GM23338 (cell line): ENCODE data around the gene ANTKMT. TPM values are rescaled to one million over a fixed set of nuclear protein-coding genes. Genes with fewer than 3 reads are reported as not detected.

Experiments
- ATAC-seq: fragments of 200-7000 bp; cut with Tn5 transposase; 3 replicates; pipeline ENCODE4 v1.9.1; 2020
- DNase-seq: peaks from one replicate; pipeline ENCODE4 v3.0.0-alpha.2; 2015; ENCODE audit warnings: low spot score
- H2AFZ ChIP-seq: fragments of 200-600 bp; sonication (generic); 2 replicates; pipeline ENCODE4 v1.8.0; 2016; ENCODE audit warnings: antibody characterized with exemption, mild to moderate bottlenecking, moderate library complexity
- H3F3A ChIP-seq: fragments of 200-600 bp; sonication (generic); replicated peaks from 2 replicates; pipeline ENCODE4 v1.8.0; 2017; ENCODE audit warnings: antibody characterized with exemption, mixed run types, low read depth
- H3K27ac ChIP-seq: fragments of 200-600 bp; sonication (generic); 2 replicates; pipeline ENCODE4 v1.6.1; 2016; ENCODE audit warnings: low read depth
- H3K27me3 ChIP-seq: fragments of 200-600 bp; sonication (generic); 2 replicates; pipeline ENCODE4 v1.8.0; 2016; ENCODE audit warnings: mild to moderate bottlenecking, mixed run types, moderate library complexity; ENCODE audit not compliant: insufficient read depth
- H3K36me3 ChIP-seq: fragments of 200-600 bp; sonication (generic); 2 replicates; pipeline ENCODE4 v1.8.0; 2016; ENCODE audit warnings: mild to moderate bottlenecking; ENCODE audit not compliant: insufficient read depth
- H3K4me1 ChIP-seq: fragments of 200-600 bp; sonication (generic); 2 replicates; pipeline ENCODE4 v1.8.0; 2016; ENCODE audit warnings: mild to moderate bottlenecking, moderate library complexity; ENCODE audit not compliant: insufficient read depth
- H3K4me2 ChIP-seq: fragments of 200-600 bp; sonication (generic); 2 replicates; pipeline ENCODE4 v1.7.1; 2017; ENCODE audit warnings: mixed run types
- H3K4me3 ChIP-seq: fragments of 200-600 bp; sonication (generic); 2 replicates; pipeline ENCODE4 v1.6.1; 2016; ENCODE audit warnings: mixed run types
- H3K79me2 ChIP-seq: fragments of 200-600 bp; sonication (generic); replicated peaks from 2 replicates; pipeline ENCODE4 v1.8.0; 2017; ENCODE audit warnings: mild to moderate bottlenecking; ENCODE audit not compliant: insufficient read depth
- H3K9me2 ChIP-seq: fragments of 200-600 bp; sonication (generic); 2 replicates; pipeline ENCODE4 v1.8.0; 2017; ENCODE audit not compliant: insufficient read depth
- H4K20me1 ChIP-seq: fragments of 200-600 bp; sonication (generic); replicated peaks from 2 replicates; pipeline ENCODE4 v1.8.0; 2017; ENCODE audit warnings: mild to moderate bottlenecking; ENCODE audit not compliant: insufficient read depth
- H3K27ac Mint-ChIP-seq: 2 replicates; pipeline ENCODE4 v1.8.0; 2020; ENCODE audit warnings: inconsistent platforms, mild to moderate bottlenecking, moderate library complexity, mixed read lengths
- H3K27me3 Mint-ChIP-seq: 3 replicates; pipeline ENCODE4 v1.8.0; 2022; ENCODE audit warnings: low read depth, mild to moderate bottlenecking, moderate library complexity, mixed read lengths, inconsistent platforms; ENCODE audit not compliant: insufficient read depth, poor library complexity
- H3K36me3 Mint-ChIP-seq: 3 replicates; pipeline ENCODE4 v1.8.0; 2021; ENCODE audit warnings: low read depth, mild to moderate bottlenecking, inconsistent platforms, moderate library complexity, mixed read lengths
- H3K4me1 Mint-ChIP-seq: 3 replicates; pipeline ENCODE4 v1.8.0; 2020; ENCODE audit warnings: mild to moderate bottlenecking, inconsistent platforms, mixed read lengths
- H3K4me3 Mint-ChIP-seq: 3 replicates; pipeline ENCODE4 v1.8.0; 2021; ENCODE audit warnings: moderate library complexity, mild to moderate bottlenecking, inconsistent platforms, mixed read lengths
- H3K9me3 Mint-ChIP-seq: 3 replicates; pipeline ENCODE4 v1.8.0; 2020; ENCODE audit warnings: moderate library complexity, mild to moderate bottlenecking, inconsistent platforms, mixed read lengths
- CTCF ChIP-seq, 2 experiments: fragments of 200-600 bp in 1 of 2; sonication (generic) in 1 of 2; conservative IDR thresholded peaks; 2 replicates each; pipeline versions ENCODE4 v1.5.1 to v1.6.1; 2016 to 2017; ENCODE audit warnings: antibody characterized with exemption in 2 of 2, low read depth in 2 of 2, mild to moderate bottlenecking in 2 of 2, moderate library complexity in 1 of 2
- ETS1 ChIP-seq: IDR thresholded peaks from 2 replicates; pipeline ENCODE4 v1.6.1; 2016; ENCODE audit warnings: antibody characterized with exemption
- EZH2 ChIP-seq: fragments of 200-600 bp; sonication (generic); IDR thresholded peaks from one replicate; pipeline ENCODE4 v1.8.0; 2017; ENCODE audit warnings: antibody characterized with exemption, mild to moderate bottlenecking, low read depth; ENCODE audit not compliant: unreplicated experiment
- POLR2AphosphoS5 ChIP-seq: IDR thresholded peaks from 2 replicates; pipeline ENCODE4 v1.6.1; 2016; ENCODE audit warnings: antibody characterized with exemption, low read depth
- REST ChIP-seq: IDR thresholded peaks from one replicate; pipeline ENCODE4 v1.6.1; 2018; ENCODE audit warnings: antibody characterized with exemption; ENCODE audit not compliant: unreplicated experiment
- ZNF331 ChIP-seq: fragments of 250-450 bp; sonication (Bioruptor Pico); IDR thresholded peaks from 2 replicates; pipeline ENCODE4 v1.5.0; 2020; ENCODE audit warnings: low read depth, mild to moderate bottlenecking, moderate library complexity
- ZNF462 ChIP-seq: fragments of 250-450 bp; sonication (Bioruptor Pico); IDR thresholded peaks from 2 replicates; pipeline ENCODE4 v1.5.0; 2020; ENCODE audit warnings: mild to moderate bottlenecking, moderate library complexity
- polyA plus RNA-seq: library from polyadenylated mRNA; unstranded; fragments of >200 nt; fragmentation: Nextera tagmentation; extraction: Ambion mirVana; gene quantifications from 2 replicates; pipeline ENCODE4 v1.2.1, GENCODE V29; 2016
- total RNA-seq: library from RNA; depleted of rRNA; stranded (reverse); fragments of >200 nt; shearing (Covaris generic); gene quantifications from 2 replicates; pipeline ENCODE4 v1.2.3, GENCODE V29; 2014

ANTKMT gene
- total and polyA plus RNA-seq, 2 experiments from 2014 or later: 23.8 to 37.2 TPM

GRCh38 chr16:718922-719321 is 2.0 kb upstream of the ANTKMT start (continued):
- TF ChIP-seq REST: no peak
- TF ChIP-seq EZH2: no peak
- no peak for TF ChIP-seq POLR2AphosphoS5
- TF ChIP-seq ZNF331: no peak

GRCh38 chr16:719815-720446 is 1.0 kb upstream of the ANTKMT start:
- Histone ChIP-seq H3K9me2 (no peaks in the 10 kb centered on the region), H4K20me1 (no peaks in the 10 kb centered on the region), H3F3A (no peaks in the 10 kb centered on the region), H3K4me1 (peaks cover 12% of the 10 kb centered on the region; the same call in 1 of the 2 replicates), H3K36me3 (no peaks in the 10 kb centered on the region), H3K4me2 (peak overlapping the region; percentile 97), H3K79me2 (no peaks in the 10 kb centered on the region), H3K27ac (no peak overlapping the region), H3K27me3 (peaks cover 26% of the 10 kb centered on the region), H2AFZ (no peak overlapping the region), H3K4me3 (peak overlapping the region; percentile 82)
- peaks cover 25% of the 10 kb centered on the region for H3K27me3 Mint-ChIP-seq
- H3K27ac Mint-ChIP-seq: peak overlapping the region; percentile 72
- no peaks in the 10 kb centered on the region for H3K36me3 Mint-ChIP-seq
- H3K4me3 Mint-ChIP-seq: peak overlapping the region; percentile 83
- H3K4me1 Mint-ChIP-seq: peaks cover 13% of the 10 kb centered on the region; the same call in 2 of the 3 replicates
- no peaks in the 10 kb centered on the region for H3K9me3 Mint-ChIP-seq
- DNase-seq (no peak), ATAC-seq (peak; percentile 0; the same call in 2 of the 3 replicates)
- TF ChIP-seq ZNF462 (CRISPR knock-in tag) (no peak), CTCF (conservative IDR thresholded peaks at IDR 0.05; ENCODE audit: low read depth in 2 of 2) (peak; percentile 22 to 33; a peak in 2 of 4 replicates), ETS1 (no peak), ZNF331 (no peak), EZH2 (no peak)
